Measurements from ENCODE around the gene ST7.

DNA sequence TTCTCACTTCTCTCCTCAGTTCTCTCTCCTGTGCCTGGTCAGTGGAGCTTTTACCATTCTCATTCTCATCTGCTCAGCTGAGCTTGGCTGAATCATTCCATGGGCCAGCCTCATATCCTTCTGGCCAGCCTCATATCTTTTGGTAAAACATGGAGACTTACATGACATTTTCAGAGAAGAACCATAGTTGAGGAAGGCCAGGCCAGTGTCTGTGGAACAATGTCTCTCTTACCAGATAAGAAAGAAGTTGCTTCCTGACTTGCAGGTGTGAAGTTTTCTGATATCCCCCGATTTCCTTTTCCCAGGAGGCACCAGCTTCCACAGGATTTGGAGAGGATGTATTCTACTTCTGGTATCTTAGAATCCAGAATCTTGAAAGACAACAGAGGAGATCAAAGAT is 24.7 kb downstream of the ST7 start:
- TF ChIP-seq POLR2A (IDR thresholded peaks at IDR 0.05), result no peak
- TF ChIP-seq, protein P1, sequence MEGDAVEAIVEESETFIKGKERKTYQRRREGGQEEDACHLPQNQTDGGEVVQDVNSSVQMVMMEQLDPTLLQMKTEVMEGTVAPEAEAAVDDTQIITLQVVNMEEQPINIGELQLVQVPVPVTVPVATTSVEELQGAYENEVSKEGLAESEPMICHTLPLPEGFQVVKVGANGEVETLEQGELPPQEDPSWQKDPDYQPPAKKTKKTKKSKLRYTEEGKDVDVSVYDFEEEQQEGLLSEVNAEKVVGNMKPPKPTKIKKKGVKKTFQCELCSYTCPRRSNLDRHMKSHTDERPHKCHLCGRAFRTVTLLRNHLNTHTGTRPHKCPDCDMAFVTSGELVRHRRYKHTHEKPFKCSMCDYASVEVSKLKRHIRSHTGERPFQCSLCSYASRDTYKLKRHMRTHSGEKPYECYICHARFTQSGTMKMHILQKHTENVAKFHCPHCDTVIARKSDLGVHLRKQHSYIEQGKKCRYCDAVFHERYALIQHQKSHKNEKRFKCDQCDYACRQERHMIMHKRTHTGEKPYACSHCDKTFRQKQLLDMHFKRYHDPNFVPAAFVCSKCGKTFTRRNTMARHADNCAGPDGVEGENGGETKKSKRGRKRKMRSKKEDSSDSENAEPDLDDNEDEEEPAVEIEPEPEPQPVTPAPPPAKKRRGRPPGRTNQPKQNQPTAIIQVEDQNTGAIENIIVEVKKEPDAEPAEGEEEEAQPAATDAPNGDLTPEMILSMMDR (IDR thresholded peaks at IDR 0.05), result no peak
- TF ChIP-seq POLR2AphosphoS5 (IDR thresholded peaks at IDR 0.05), result no peak
